ENCODE measurements around the gene MTMR2.

MTMR2 gene

DNA sequence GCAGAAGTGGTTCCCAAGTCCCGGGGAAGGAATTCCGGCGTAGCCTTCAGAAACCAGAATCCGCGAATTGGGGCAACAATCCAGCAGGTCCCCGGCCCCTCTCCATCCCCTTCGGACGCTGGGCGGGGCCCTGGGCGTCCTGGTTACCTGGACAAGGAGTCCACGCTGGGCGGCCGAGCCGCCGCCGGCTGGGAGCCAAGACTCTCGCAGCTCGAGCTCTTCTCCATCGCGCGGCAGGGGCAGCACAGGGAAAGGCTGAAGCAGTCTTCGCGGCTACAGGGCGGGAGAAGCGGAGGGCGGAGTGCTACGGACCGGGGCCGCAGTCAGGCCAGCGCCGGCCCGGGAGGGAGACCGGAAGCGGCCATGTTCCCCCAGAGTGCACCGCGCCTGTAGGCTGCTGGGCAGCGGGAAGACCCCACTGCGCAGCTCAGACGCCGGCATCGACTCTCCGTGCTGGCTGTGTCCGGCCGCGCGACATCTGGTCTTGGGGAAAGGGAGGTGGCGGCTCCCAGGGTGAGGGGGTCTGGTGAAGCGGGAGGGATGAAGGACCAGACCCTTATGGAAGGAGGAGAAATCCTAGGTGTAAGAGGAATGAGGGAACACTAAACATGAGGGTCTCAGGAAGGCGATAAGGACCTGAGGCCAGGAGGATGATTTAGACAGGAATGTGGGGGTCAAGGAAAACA, at the start of gene MTMR2:
Gene MTMR2, minus strand, starts transcription at position 380 of the 686 bp plus-strand sequence. Its CDS starts 153 bp downstream, at position 227.
- peak; percentile 31 for DNase-seq

GRCh38 chr11:95972060-95972459, 48.2 kb upstream of the MTMR2 start:
- no peak for DNase-seq

GRCh38 chr11:95968585-95968984, 44.7 kb upstream of the MTMR2 start:
- DNase-seq = no peak

- no peak for DNase-seq
Measured at GRCh38 chr11:95964281-95964680, 40.4 kb upstream of the MTMR2 start.

DNA sequence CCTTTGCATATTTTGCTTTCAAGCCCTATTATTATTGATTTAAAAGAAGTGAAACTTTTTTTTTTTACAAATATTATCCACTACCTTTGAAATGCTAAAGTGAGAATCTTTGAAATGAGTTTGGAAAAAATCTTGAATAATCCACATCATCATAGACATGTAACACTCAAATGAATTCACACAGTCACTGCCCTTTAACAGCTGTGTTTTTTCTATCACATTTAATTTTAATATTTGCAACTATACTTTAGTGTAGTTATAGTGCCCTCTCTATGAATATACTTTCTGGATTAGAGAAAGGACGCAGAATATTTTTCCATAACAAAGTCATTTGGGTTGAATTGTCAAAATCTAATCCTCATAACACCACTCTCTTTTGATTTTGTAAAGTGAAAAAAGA, 37.9 kb upstream of the MTMR2 start:
- no peak for DNase-seq

DNA sequence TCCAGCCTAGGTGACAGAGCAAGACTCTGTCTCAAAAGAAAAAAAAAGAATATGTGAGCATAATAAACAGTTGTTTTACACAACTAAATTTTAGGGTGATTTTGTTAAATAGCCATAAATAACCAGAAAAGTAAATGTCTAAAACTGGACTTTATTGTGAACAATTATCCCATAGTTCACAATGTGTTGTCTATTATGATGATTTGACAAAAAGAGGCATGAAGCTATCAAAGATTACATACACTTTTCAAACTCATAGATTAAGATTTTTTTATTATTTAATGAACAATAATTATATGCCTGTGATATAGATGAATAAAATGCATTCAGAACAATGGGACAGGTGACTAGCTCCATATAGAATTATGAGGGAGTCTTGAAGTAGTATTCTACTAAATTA, 27.0 kb upstream of the MTMR2 start:
- DNase-seq = no peak

DNA sequence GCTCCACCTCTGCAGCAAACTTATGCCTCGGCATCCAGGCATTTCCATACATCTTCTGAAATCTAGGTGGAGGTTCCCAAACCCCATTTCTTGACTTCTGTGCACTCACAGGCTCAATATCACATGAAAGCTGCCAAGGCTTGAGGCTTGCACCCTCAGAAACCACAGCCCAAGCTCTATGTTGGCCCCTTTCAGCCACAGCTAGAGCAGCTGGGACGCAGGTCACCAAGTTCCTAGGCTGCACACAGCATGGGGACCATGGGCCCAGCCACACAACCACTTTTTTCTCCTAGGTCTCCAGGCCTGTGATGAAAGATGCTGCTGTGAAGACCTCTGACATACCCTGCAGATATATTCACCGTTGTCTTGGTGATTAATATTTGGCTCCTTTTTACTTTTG, 24.7 kb upstream of the MTMR2 start:
- no peak for DNase-seq

GRCh38 chr11:95944623-95945022, 20.7 kb upstream of the MTMR2 start:
- no peak for DNase-seq

DNA sequence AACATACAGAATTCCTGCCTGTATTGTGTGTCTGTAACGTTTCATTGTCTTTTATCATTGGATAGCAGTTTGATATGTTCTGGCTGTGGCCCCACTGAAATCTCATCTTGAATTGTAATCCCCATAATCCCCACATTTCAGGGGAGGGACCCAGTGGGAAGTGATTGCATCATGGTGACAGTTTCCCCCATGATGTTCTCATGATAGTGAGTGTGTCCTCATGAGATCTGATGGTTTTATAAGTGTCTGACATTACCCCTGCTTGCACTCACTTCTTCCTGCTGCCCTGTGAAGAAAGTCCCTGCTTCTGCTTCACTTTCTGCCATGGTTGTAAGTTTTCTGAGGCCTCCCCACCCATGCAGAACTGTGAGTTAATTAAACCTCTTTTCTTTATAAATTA, 19.6 kb upstream of the MTMR2 start:
- no peak for DNase-seq

GRCh38 chr11:95939091-95939490, 15.2 kb upstream of the MTMR2 start:
- no peak for DNase-seq

DNA sequence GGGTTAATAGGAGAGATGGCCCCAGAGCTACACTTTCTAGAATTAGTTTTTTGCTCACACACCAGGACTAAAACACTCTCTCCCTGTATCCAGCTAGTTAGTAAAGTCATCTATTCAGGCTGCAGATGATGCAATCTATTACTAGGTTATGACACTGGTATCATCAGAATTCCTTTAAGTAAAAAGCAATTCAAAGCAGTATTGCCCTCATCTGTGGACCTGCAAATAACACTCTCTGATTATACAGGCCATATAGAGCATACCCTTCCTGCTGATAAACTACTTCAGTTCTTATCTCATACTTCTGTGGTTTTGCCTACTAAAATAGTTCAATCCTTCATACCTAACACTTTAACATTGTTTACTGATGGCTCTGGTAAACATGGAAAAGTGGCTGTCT, 13.5 kb upstream of the MTMR2 start:
- no peak for DNase-seq

GRCh38 chr11:95933594-95933993, 9.7 kb upstream of the MTMR2 start:
- DNase-seq = no peak

- no peak for DNase-seq
Measured at GRCh38 chr11:95931916-95932315, 8.0 kb upstream of the MTMR2 start.

DNA sequence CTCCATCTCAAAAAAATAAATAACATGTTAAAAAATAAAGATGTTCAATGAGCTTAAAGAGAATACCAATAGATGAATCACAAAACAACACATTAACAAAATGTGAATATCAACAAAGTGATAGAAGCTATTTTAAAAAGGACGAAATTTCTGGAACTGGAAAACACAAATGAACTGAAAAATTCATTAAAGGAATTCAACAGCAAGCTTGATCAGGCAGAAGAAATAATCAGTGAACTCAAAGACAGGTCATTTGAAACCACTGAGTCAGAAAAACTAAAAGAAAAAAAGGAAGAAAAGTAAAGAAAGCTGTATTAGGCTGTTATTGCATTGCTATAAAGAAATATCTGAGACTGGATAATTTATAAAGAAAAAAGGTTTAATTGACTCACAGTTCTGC, 7.0 kb upstream of the MTMR2 start:
- no peak for DNase-seq

- DNase-seq = no peak
Measured at GRCh38 chr11:95926726-95927125, 2.8 kb upstream of the MTMR2 start.

GRCh38 chr11:95925011-95925410, 1.1 kb upstream of the MTMR2 start:
- no peak for DNase-seq

- DNase-seq = no peak
Measured at GRCh38 chr11:95924414-95924760, 480 bp upstream of the MTMR2 start.

- DNase-seq = no peak
Measured at GRCh38 chr11:95923439-95923727, 524 bp downstream of the MTMR2 start.

DNA sequence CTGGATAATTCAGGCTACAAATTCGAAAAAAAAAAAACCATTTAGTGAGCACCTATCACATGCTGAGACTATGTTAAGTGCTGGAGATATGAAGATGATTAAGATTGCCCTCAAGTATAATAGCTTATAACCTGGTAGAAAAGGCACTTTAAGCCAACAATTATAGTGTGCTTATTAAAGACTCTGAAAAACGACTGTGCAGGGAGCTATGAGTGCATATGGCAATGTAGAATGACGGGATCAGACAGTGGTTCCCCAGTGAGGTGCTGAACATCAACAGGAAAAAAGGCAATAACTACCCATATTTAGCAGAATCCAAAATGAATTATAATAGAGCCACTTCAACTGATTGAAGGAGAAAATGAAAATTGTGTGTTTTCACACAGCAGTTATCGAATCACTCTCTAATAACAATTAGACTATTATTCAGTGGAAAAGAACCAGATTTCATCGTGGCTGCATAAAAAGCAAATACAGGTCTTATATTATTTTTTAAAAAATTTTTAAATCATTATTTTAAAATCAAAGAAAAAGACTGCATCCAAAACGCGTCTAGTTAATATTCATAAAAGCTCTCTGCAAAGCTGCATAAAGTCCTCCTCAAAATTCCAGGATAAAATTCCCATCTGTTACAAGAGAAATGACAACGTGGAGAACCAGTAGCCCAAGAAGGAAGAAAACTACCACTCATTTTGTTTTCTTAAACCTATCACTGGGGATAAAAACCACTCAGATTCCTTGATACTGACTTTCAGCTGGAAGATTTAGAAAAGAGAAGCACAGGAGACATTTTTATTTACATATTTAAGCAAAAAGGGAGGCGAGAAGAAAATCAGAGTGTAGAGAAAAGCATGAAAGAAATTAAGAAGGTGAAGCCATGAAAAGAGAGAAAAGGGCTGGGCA, 1.1 kb downstream of the MTMR2 start:
- DNase-seq = no peak

DNA sequence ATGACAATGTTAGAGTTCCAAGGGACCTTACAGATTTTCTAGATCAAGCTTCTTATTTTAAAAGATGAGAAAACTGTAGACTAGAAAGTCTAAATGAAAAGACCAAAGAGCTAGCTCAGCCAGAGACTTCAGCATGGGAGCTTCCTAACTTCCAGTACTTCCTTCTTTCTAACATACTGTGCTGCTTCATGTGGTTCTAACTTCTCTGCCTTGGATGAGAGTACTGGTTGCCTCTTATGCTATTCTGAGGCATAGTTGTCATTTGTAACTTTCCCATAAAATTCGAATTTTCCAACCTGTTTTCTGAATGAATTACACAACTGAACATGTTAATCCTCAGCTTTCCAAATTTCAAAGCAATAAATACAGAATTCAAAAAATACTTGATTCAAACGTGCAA, 1.8 kb downstream of the MTMR2 start:
- no peak for DNase-seq

GRCh38 chr11:95920460-95921105, 3.3 kb downstream of the MTMR2 start:
- no peak for DNase-seq

GRCh38 chr11:95919514-95919913, 4.4 kb downstream of the MTMR2 start:
- DNase-seq = no peak

DNA sequence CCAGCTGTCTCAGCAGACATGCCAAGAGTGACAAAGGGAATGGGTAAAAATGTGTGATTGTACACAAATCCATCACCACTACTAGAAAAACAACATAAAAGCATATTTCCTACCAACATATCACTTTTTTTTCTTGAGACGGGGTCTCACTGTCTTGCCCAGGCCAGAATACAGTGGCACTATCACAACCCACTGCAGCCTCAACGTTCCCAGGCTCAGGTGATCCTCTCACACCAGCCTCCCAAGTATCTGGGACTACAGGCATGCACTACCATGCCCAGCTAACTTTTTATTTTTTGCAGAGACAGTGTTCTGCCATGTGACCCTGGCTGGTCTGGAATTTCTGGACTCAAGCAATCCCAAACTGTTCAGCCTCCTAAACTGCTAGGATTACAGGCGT, 5.2 kb downstream of the MTMR2 start:
- no peak for DNase-seq

DNA sequence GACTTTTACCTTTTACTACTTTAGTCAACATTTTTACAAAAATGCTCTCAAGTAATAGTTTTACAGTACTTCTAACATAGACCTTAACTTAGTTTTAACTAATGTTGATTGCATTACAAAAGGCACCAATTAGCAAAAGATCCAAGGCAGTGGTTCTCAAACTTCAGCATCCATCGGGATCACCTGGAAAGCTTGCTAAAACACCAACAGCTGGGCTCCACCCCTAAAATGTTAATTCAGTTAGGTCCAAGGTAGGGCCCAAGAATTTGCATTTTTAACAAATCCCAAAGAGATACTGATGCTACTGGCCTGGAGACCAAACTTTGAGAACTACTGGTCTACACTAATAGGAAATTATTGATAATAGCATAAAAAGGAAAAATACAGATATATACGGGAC, 5.9 kb downstream of the MTMR2 start:
- no peak for DNase-seq
